ENCODE data around the gene GRIK4. TPM values are rescaled to one million over a fixed set of nuclear protein-coding genes. Genes with fewer than 3 reads are reported as not detected.

GRIK4 gene
- total and polyA plus RNA-seq, 2 donors (not counting 1 experiment from before 2014, with no cell fraction given), result 0.12 to 0.27 TPM

DNA sequence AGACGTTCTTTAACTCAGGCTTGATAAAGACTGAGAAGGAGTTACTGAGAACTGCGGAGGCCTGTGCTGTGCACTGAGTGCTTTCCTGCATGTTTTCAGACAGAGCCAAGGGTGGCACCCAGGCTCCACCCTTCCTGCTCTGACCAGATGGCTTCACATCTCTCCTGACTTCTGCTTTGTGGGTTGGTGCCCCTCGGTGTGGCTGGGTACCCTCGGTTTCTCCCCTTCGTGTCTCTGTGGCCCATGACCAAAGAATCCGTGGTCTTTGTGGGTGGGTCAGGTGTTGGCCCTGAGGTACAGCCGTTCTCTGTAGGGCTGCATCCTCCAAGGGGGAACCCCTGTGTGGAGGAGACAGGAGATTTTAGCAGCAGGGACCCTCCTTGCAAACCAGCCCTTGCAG lies 34.3 kb downstream of the GRIK4 start:
- Mint-ChIP-seq H3K4me3 (peak overlapping the region; percentile 80), H3K27me3 (peaks cover 5% of the 10 kb centered on the region), H3K27ac (peak overlapping the region; percentile 84), H3K4me1 (peaks cover 44% of the 10 kb centered on the region), H3K9me3 (ENCODE audit: insufficient read depth) (no peaks in the 10 kb centered on the region)
- WGBS (ENCODE audit: insufficient coverage), result 1% methylated on average over 7 of the region's 7 CpGs
- no peak for TF ChIP-seq EZH2 (IDR thresholded peaks at IDR 0.05; ENCODE audit: borderline replicate concordance, insufficient read depth, low read depth, low read length, poor library complexity, severe bottlenecking)
- peak overlapping the region; percentile 47 for H3K4me2 ChIP-seq (replicated peaks; ENCODE audit: low read depth, low read length, poor library complexity, severe bottlenecking)
- no peaks in the 10 kb centered on the region for H3K36me3 ChIP-seq (replicated peaks in 1 of 2; ENCODE audit: control extremely low read depth in 1 of 2, control insufficient read depth in 1 of 2, extremely low read depth in 1 of 2, insufficient read depth in 2 of 2, low read length in 1 of 2)
- intact Hi-C loops (cut with micrococcal nuclease), result no loop called here
- no peaks in the 10 kb centered on the region for H3K79me2 ChIP-seq (ENCODE audit: control insufficient read depth, insufficient read depth, low read length)
- peak; percentile 73 for ATAC-seq (ENCODE audit: low read depth)
- no peaks in the 10 kb centered on the region for H4K20me1 ChIP-seq (ENCODE audit: control insufficient read depth, insufficient read depth, low read length, poor library complexity, severe bottlenecking)
- peak; percentile 60 for DNase-seq
- no peak overlapping the region for H3K4me3 ChIP-seq (ENCODE audit: control extremely low read depth in 1 of 5, extremely low read depth in 1 of 5, insufficient read depth in 1 of 5, low read depth in 2 of 5, low read length in 4 of 5)
- no peaks in the 10 kb centered on the region for H3K27me3 ChIP-seq (replicated peaks in 1 of 4; ENCODE audit: control extremely low read depth in 1 of 4, control insufficient read depth in 3 of 4, insufficient read depth in 4 of 4, low read length in 3 of 4)
- peaks cover 1 to 7% (median 2%) of the 10 kb centered on the region in 3 donors for H3K9me3 ChIP-seq (ENCODE audit: control extremely low read depth in 1 of 3, control insufficient read depth in 2 of 3, insufficient read depth in 1 of 3, low read length in 2 of 3)
- ChIA-PET CTCF (no interaction called here), POLR2A (no interaction called here)
- H3K9ac ChIP-seq (ENCODE audit: low read length), result peak overlapping the region; percentile 17
- peaks cover 28 to 47% of the 10 kb centered on the region in 2 donors for H3K4me1 ChIP-seq (ENCODE audit: control insufficient read depth in 2 of 2, insufficient read depth in 2 of 2, low read length in 2 of 2)
- H2AFZ ChIP-seq (ENCODE audit: insufficient read depth, low read depth, low read length, poor library complexity, severe bottlenecking), result peak overlapping the region; percentile 45
- peak overlapping the region; percentile 22 to 42 for H3K27ac ChIP-seq (ENCODE audit: low read length in 2 of 2)

DNA sequence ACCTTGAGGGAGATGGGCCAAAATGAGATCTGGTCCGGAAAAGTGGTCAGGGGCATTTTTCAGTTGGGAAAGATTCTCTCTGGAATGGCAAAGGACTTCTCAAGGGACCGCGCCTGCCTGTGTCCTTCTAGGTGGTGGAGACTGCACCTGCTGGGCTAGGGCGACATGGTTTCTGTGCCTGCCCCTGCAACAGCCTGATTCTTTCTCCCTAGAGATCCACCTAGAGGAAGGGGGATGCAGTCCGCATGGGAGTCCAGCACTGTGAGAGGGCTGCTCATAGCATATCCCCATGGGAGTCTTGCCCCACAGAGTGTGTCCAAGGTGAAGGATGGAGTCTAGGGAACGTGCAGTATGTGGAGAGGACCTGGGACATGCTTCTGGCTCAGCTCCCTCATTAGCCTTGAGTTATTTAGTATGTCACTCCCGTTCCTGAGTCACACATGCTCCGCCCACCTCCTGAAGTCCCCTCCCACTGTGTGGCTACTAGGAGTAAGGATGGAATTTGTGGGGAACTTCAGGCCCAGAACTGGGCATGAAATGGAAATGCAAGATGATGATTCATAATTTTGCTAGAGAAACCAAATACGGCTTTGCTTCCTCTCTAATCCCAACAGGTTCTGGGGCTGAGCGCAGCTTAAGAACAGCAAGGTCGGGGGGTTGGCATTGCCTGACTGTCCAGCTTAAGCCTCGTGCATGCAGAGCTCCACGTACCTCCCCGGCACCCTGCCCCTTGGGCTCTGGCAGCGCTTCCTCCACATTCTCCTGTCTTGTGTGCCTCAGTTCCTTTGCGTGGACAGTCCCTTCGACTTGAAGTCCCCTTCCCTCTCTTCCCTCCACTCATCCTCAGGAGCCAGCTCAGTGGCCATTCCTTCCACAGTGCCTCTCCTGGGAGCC lies 35.0 kb downstream of the GRIK4 start:
- 90% methylated on average over 13 of the region's 17 CpGs for WGBS (ENCODE audit: insufficient coverage)
- ChIA-PET POLR2A (no interaction called here), CTCF (no interaction called here)
- Histone ChIP-seq H3K9me3 (ENCODE audit: control extremely low read depth in 1 of 3, control insufficient read depth in 2 of 3, insufficient read depth in 1 of 3, low read length in 2 of 3) (peaks cover 1 to 2% (median 1%) of the 10 kb centered on the region in 3 donors), H2AFZ (ENCODE audit: insufficient read depth, low read depth, low read length, poor library complexity, severe bottlenecking) (no peak overlapping the region), H4K20me1 (ENCODE audit: control insufficient read depth, insufficient read depth, low read length, poor library complexity, severe bottlenecking) (no peaks in the 10 kb centered on the region), H3K4me2 (replicated peaks; ENCODE audit: low read depth, low read length, poor library complexity, severe bottlenecking) (peak overlapping the region; percentile 47), H3K36me3 (replicated peaks in 1 of 2; ENCODE audit: control extremely low read depth in 1 of 2, control insufficient read depth in 1 of 2, extremely low read depth in 1 of 2, insufficient read depth in 2 of 2, low read length in 1 of 2) (no peaks in the 10 kb centered on the region), H3K27me3 (replicated peaks in 1 of 4; ENCODE audit: control extremely low read depth in 1 of 4, control insufficient read depth in 3 of 4, insufficient read depth in 4 of 4, low read length in 3 of 4) (no peaks in the 10 kb centered on the region), H3K4me3 (ENCODE audit: control extremely low read depth in 1 of 5, extremely low read depth in 1 of 5, insufficient read depth in 1 of 5, low read depth in 2 of 5, low read length in 4 of 5) (no peak overlapping the region), H3K79me2 (ENCODE audit: control insufficient read depth, insufficient read depth, low read length) (no peaks in the 10 kb centered on the region), H3K9ac (ENCODE audit: low read length) (peak overlapping the region; percentile 17), H3K4me1 (ENCODE audit: control insufficient read depth in 2 of 2, insufficient read depth in 2 of 2, low read length in 2 of 2) (peaks cover 28 to 40% of the 10 kb centered on the region in 2 donors), H3K27ac (ENCODE audit: low read length in 2 of 2) (no peak overlapping the region)
- H3K27ac Mint-ChIP-seq, result peak overlapping the region; percentile 84
- DNase-seq (no peak), ATAC-seq (ENCODE audit: low read depth) (no peak)
- H3K4me1 Mint-ChIP-seq, result peaks cover 40% of the 10 kb centered on the region
- H3K9me3 Mint-ChIP-seq (ENCODE audit: insufficient read depth), result no peaks in the 10 kb centered on the region
- H3K4me3 Mint-ChIP-seq, result peak overlapping the region; percentile 80
- TF ChIP-seq EZH2 (IDR thresholded peaks at IDR 0.05; ENCODE audit: borderline replicate concordance, insufficient read depth, low read depth, low read length, poor library complexity, severe bottlenecking), result no peak
- TF ChIP-seq, protein P1, sequence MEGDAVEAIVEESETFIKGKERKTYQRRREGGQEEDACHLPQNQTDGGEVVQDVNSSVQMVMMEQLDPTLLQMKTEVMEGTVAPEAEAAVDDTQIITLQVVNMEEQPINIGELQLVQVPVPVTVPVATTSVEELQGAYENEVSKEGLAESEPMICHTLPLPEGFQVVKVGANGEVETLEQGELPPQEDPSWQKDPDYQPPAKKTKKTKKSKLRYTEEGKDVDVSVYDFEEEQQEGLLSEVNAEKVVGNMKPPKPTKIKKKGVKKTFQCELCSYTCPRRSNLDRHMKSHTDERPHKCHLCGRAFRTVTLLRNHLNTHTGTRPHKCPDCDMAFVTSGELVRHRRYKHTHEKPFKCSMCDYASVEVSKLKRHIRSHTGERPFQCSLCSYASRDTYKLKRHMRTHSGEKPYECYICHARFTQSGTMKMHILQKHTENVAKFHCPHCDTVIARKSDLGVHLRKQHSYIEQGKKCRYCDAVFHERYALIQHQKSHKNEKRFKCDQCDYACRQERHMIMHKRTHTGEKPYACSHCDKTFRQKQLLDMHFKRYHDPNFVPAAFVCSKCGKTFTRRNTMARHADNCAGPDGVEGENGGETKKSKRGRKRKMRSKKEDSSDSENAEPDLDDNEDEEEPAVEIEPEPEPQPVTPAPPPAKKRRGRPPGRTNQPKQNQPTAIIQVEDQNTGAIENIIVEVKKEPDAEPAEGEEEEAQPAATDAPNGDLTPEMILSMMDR (IDR thresholded peaks at IDR 0.05), result no peak
- peaks cover 9% of the 10 kb centered on the region for H3K27me3 Mint-ChIP-seq
- intact Hi-C loops (cut with micrococcal nuclease), result no loop called here
